H9 (cell line): Measurements from ENCODE around the gene THOC7. TPM values are rescaled to one million over a fixed set of nuclear protein-coding genes. Genes with fewer than 3 reads are reported as not detected.

Experiments
- DNase-seq: peaks from one replicate; pipeline ENCODE4 v3.0.0-alpha.2; 2017
- H2AFZ ChIP-seq: one replicate; pipeline ENCODE4 v1.6.1; 2013; ENCODE audit warnings: mild to moderate bottlenecking, low read length, control low read depth, moderate library complexity
- H2AK5ac ChIP-seq: 2 replicates; pipeline ENCODE4 v1.6.1; 2013; ENCODE audit warnings: low read length, control low read depth, mixed read lengths; ENCODE audit not compliant: insufficient read length
- H2BK120ac ChIP-seq: one replicate; pipeline ENCODE4 v1.6.1; 2013; ENCODE audit warnings: low read depth, mild to moderate bottlenecking, low read length, control low read depth, inconsistent platforms; ENCODE audit not compliant: poor library complexity, severe bottlenecking
- H2BK12ac ChIP-seq: 2 replicates; pipeline ENCODE4 v1.6.1; 2013; ENCODE audit warnings: low read length, control low read depth, mixed read lengths, low read depth; ENCODE audit not compliant: insufficient read length
- H2BK15ac ChIP-seq: 2 replicates; pipeline ENCODE4 v1.6.1; 2013; ENCODE audit warnings: low read depth, low read length, control low read depth
- H2BK20ac ChIP-seq: one replicate; pipeline ENCODE4 v1.6.1; 2013; ENCODE audit warnings: low read depth, mild to moderate bottlenecking, low read length, control low read depth, inconsistent platforms; ENCODE audit not compliant: poor library complexity, severe bottlenecking
- H2BK5ac ChIP-seq: 2 replicates; pipeline ENCODE4 v1.6.1; 2013; ENCODE audit warnings: low read length, control low read depth, mixed read lengths; ENCODE audit not compliant: insufficient read length
- H3K14ac ChIP-seq: 2 replicates; pipeline ENCODE4 v1.6.1; 2013; ENCODE audit warnings: low read length, control low read depth; ENCODE audit not compliant: insufficient read depth
- H3K18ac ChIP-seq: 2 replicates; pipeline ENCODE4 v1.6.1; 2013; ENCODE audit warnings: low read depth, mild to moderate bottlenecking, mixed read lengths, low read length, control low read depth; ENCODE audit not compliant: insufficient read length
- H3K23ac ChIP-seq: 2 replicates; pipeline ENCODE4 v1.6.1; 2013; ENCODE audit warnings: low read length, control low read depth, mixed read lengths, low read depth; ENCODE audit not compliant: insufficient read length
- H3K23me2 ChIP-seq: 2 replicates; pipeline ENCODE4 v1.6.1; 2013; ENCODE audit warnings: low read depth, mild to moderate bottlenecking, mixed read lengths, low read length, control low read depth; ENCODE audit not compliant: insufficient read length, poor library complexity, severe bottlenecking
- H3K27ac ChIP-seq: 2 replicates; pipeline ENCODE4 v1.5.1; 2013; ENCODE audit warnings: low read length, control low read depth, mixed read lengths, low read depth; ENCODE audit not compliant: insufficient read length
- H3K27me3 ChIP-seq: 2 replicates; pipeline ENCODE4 v1.6.1; 2013; ENCODE audit warnings: low read length, control low read depth, inconsistent platforms; ENCODE audit not compliant: insufficient read depth
- H3K4ac ChIP-seq: 2 replicates; pipeline ENCODE4 v1.6.1; 2013; ENCODE audit warnings: low read depth, mild to moderate bottlenecking, control low read depth, inconsistent platforms, low read length, moderate library complexity
- H3K4me1 ChIP-seq: 2 replicates; pipeline ENCODE4 v1.6.1; 2013; ENCODE audit warnings: low read length, control low read depth, inconsistent platforms; ENCODE audit not compliant: insufficient read depth
- H3K4me2 ChIP-seq: 2 replicates; pipeline ENCODE4 v1.6.1; 2013; ENCODE audit warnings: low read length, control low read depth, mixed read lengths; ENCODE audit not compliant: insufficient read length, insufficient read depth
- H3K56ac ChIP-seq: 2 replicates; pipeline ENCODE4 v1.6.1; 2013; ENCODE audit warnings: low read depth, mild to moderate bottlenecking, mixed read lengths, low read length, control low read depth; ENCODE audit not compliant: insufficient read length
- H3K79me1 ChIP-seq: 2 replicates; pipeline ENCODE4 v1.6.1; 2013; ENCODE audit warnings: low read depth, mild to moderate bottlenecking, moderate library complexity, low read length, control low read depth, inconsistent platforms; ENCODE audit not compliant: insufficient read depth, poor library complexity, severe bottlenecking
- H3K79me2 ChIP-seq: 2 replicates; pipeline ENCODE4 v1.6.1; 2013; ENCODE audit warnings: low read length, control low read depth, inconsistent platforms; ENCODE audit not compliant: insufficient read depth
- H3K9ac ChIP-seq: 2 replicates; pipeline ENCODE4 v1.6.1; 2013; ENCODE audit warnings: low read length, control low read depth, mixed read lengths; ENCODE audit not compliant: insufficient read length; ENCODE audit errors: extremely low read depth
- H3K9me3 ChIP-seq: one replicate; pipeline ENCODE4 v1.6.1; 2013; ENCODE audit warnings: low read depth, low read length, inconsistent platforms; ENCODE audit not compliant: control insufficient read depth
- H3T11ph ChIP-seq: one replicate; pipeline ENCODE4 v1.6.1; 2013; ENCODE audit warnings: mild to moderate bottlenecking, low read length, control low read depth, inconsistent platforms
- H4K20me1 ChIP-seq: one replicate; pipeline ENCODE4 v1.6.1; 2013; ENCODE audit not compliant: control insufficient read depth, insufficient read length, insufficient read depth
- H4K5ac ChIP-seq: 2 replicates; pipeline ENCODE4 v1.6.1; 2013; ENCODE audit warnings: low read depth, mild to moderate bottlenecking, mixed read lengths, low read length, control low read depth; ENCODE audit not compliant: insufficient read length
- H4K8ac ChIP-seq: replicated peaks from 2 replicates; pipeline ENCODE4 v1.6.1; 2013; ENCODE audit warnings: low read length, control low read depth, mixed read lengths, low read depth; ENCODE audit not compliant: insufficient read length
- H4K91ac ChIP-seq: 2 replicates; pipeline ENCODE4 v1.6.1; 2013; ENCODE audit warnings: low read depth, mild to moderate bottlenecking, moderate library complexity, mixed read lengths, low read length, control low read depth; ENCODE audit not compliant: insufficient read length
- H3K27ac Mint-ChIP-seq, 3 experiments: 2 replicates in 2 of 3; 3 replicates in 1 of 3; pipeline ENCODE4 v1.8.0; 2020 to 2021; ENCODE audit warnings: mixed read lengths in 3 of 3, mild to moderate bottlenecking in 1 of 3, moderate library complexity in 1 of 3
- H3K27me3 Mint-ChIP-seq: 2 replicates; pipeline ENCODE4 v1.8.0; 2021; ENCODE audit warnings: low read depth, mild to moderate bottlenecking, moderate library complexity, mixed read lengths
- H3K36me3 Mint-ChIP-seq, 3 experiments: 2 replicates in 2 of 3; 3 replicates in 1 of 3; pipeline ENCODE4 v1.8.0; 2020 to 2021; ENCODE audit warnings: low read depth in 3 of 3, mixed read lengths in 3 of 3; ENCODE audit not compliant: insufficient read depth in 1 of 3
- H3K4me1 Mint-ChIP-seq, 2 experiments: 2 replicates each; pipeline ENCODE4 v1.8.0; 2020; ENCODE audit warnings: mixed read lengths in 2 of 2
- H3K4me3 Mint-ChIP-seq, 2 experiments: 2 replicates in 1 of 2; 3 replicates in 1 of 2; pipeline ENCODE4 v1.8.0; 2020 to 2021; ENCODE audit warnings: mild to moderate bottlenecking in 2 of 2, mixed read lengths in 2 of 2, moderate library complexity in 1 of 2
- H3K9me3 Mint-ChIP-seq, 2 experiments: 2 replicates in 1 of 2; 3 replicates in 1 of 2; pipeline ENCODE4 v1.8.0; 2020; ENCODE audit warnings: mild to moderate bottlenecking in 2 of 2, mixed read lengths in 2 of 2, moderate library complexity in 1 of 2
- WGBS: extraction: QIAGEN DNeasy Blood & Tissue Kit; methylation state at CpG from one replicate; pipeline ENCODE4 v1.1.7; 2013; ENCODE audit warnings: missing lambda C conversion rate, low lambda C conversion rate, mixed read lengths; ENCODE audit not compliant: insufficient read length; ENCODE audit errors: extremely low coverage; 5-methylcytosine and 5-hydroxymethylcytosine counted together
- total RNA-seq: library from RNA; stranded (reverse); gene quantifications from 2 replicates; pipeline ENCODE4 v1.2.1, GENCODE V29; 2021
- TF ChIP-seq, protein P1 (sequence below): fragments of 200-600 bp; sonication (generic); conservative IDR thresholded peaks from 3 replicates; pipeline ENCODE4 v1.8.0; 2021; ENCODE audit warnings: antibody characterized with exemption, mild to moderate bottlenecking

THOC7 gene
- total RNA-seq, 1 experiment from 2014 or later = 63.3 TPM

- H2AFZ ChIP-seq = no peak overlapping the region
- Mint-ChIP-seq H3K36me3 (peaks cover under 1 to 6% (median 5%) of the 10 kb centered on the region in 3 experiments; a peak in 5 of 7 replicates), H3K27me3 (no peaks in the 10 kb centered on the region; the same call in none of the 2 replicates), H3K27ac (no peak overlapping the region), H3K4me1 (peaks cover 21 to 26% of the 10 kb centered on the region in 2 experiments), H3K4me3 (no peak overlapping the region), H3K9me3 (no peaks in the 10 kb centered on the region; a peak in 1 of 5 replicates)
- no peaks in the 10 kb centered on the region for H3K27me3 ChIP-seq
- H3K4me2 ChIP-seq = no peak overlapping the region
- H2BK120ac ChIP-seq = no peak overlapping the region
- no peak overlapping the region for H3K27ac ChIP-seq
- H2BK20ac ChIP-seq = no peak overlapping the region
- no peak overlapping the region for H2BK5ac ChIP-seq
- H3T11ph ChIP-seq = no peak overlapping the region
- no peaks in the 10 kb centered on the region for H4K20me1 ChIP-seq
- H3K18ac ChIP-seq = no peak overlapping the region
- no peak overlapping the region for H3K9ac ChIP-seq
- H3K14ac ChIP-seq = no peak overlapping the region
- H3K23me2 ChIP-seq = peaks cover 10% of the 10 kb centered on the region
- no peak overlapping the region for H4K91ac ChIP-seq
- H3K4me1 ChIP-seq = no peaks in the 10 kb centered on the region
- no peak overlapping the region for H3K4ac ChIP-seq
- H3K79me1 ChIP-seq = no peaks in the 10 kb centered on the region
- TF ChIP-seq, protein P1, sequence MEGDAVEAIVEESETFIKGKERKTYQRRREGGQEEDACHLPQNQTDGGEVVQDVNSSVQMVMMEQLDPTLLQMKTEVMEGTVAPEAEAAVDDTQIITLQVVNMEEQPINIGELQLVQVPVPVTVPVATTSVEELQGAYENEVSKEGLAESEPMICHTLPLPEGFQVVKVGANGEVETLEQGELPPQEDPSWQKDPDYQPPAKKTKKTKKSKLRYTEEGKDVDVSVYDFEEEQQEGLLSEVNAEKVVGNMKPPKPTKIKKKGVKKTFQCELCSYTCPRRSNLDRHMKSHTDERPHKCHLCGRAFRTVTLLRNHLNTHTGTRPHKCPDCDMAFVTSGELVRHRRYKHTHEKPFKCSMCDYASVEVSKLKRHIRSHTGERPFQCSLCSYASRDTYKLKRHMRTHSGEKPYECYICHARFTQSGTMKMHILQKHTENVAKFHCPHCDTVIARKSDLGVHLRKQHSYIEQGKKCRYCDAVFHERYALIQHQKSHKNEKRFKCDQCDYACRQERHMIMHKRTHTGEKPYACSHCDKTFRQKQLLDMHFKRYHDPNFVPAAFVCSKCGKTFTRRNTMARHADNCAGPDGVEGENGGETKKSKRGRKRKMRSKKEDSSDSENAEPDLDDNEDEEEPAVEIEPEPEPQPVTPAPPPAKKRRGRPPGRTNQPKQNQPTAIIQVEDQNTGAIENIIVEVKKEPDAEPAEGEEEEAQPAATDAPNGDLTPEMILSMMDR = no peak
- no peak overlapping the region for H2BK12ac ChIP-seq
- no peak overlapping the region for H4K8ac ChIP-seq
- WGBS = no CpG with 5 or more reads among the region's 2 CpGs
- H2AK5ac ChIP-seq = no peak overlapping the region
- H4K5ac ChIP-seq = no peak overlapping the region
- H3K79me2 ChIP-seq = no peaks in the 10 kb centered on the region
- H3K23ac ChIP-seq = no peak overlapping the region
- no peaks in the 10 kb centered on the region for H3K9me3 ChIP-seq
- no peak overlapping the region for H3K56ac ChIP-seq
- DNase-seq = no peak
- no peak overlapping the region for H2BK15ac ChIP-seq
Observed at GRCh38 chr3:63909431-63909830, 45.8 kb upstream of the THOC7 start.
